ENCODE data around the gene RIPK3.

DNA sequence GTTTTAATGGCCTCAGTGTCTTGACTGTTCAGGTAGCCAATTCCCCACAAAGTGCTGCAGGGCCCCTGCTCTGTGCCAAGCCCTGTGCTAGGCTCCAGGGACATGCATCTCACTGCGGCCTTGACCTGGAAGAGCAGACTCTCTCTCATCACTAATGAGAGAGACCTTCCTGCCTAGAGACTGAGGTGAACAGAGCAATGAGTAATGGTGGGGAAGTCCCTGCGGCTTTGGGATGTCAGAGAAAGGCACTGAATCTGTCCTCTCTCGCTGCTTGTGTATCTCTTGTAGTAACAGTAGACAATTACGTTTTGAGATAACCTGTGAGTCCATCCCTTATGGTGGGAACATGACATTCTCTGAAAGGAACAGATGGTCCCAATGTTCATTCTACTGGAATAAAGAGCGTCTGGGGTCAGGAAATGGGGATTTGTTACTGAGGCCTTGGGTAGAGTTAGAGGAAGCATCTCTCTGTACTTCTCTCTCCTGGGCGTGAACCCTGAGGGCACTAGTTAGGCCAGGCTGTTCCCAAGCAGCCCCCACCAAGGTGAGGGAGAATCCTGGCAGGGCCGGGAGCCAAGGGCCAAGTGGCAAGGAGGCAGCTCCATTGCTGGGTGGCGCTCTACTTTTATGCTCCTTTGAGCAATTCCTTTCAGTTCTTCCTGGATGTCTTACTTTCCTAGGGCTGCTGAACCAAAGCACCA lies 41.7 kb upstream of the RIPK3 start:
- no peak for TF ChIP-seq CTCF (IDR thresholded peaks at IDR 0.05; ENCODE audit: low read length)
- TF ChIP-seq EZH2phosphoT487 (IDR thresholded peaks at IDR 0.05; ENCODE audit: low read length) = no peak
